Endodermal cell (in vitro differentiated cells): Measurements from ENCODE around the gene GOLGA6L2. TPM values are rescaled to one million over a fixed set of nuclear protein-coding genes. Genes with fewer than 3 reads are reported as not detected.

ENCODE experiments used
- DNase-seq: peaks from one replicate; pipeline ENCODE4 v3.0.0-alpha.2; 2017
- H3K27ac ChIP-seq: 2 replicates; pipeline ENCODE4 v1.5.1; 2013; ENCODE audit warnings: mild to moderate bottlenecking, low read depth, low read length, moderate library complexity
- H3K27me3 ChIP-seq: 2 replicates; pipeline ENCODE4 v1.6.1; 2013; ENCODE audit warnings: mild to moderate bottlenecking, low read length, moderate library complexity; ENCODE audit not compliant: insufficient read depth, control insufficient read depth, poor library complexity, severe bottlenecking
- H3K36me3 ChIP-seq: 2 replicates; pipeline ENCODE4 v1.7.0; 2013; ENCODE audit warnings: mild to moderate bottlenecking, low read length, moderate library complexity; ENCODE audit not compliant: control insufficient read depth, insufficient read depth
- H3K4me1 ChIP-seq: one replicate; pipeline ENCODE4 v1.7.0; 2013; ENCODE audit warnings: low read length; ENCODE audit not compliant: control insufficient read depth, insufficient read depth
- H3K4me3 ChIP-seq: 2 replicates; pipeline ENCODE4 v1.5.1; 2013; ENCODE audit warnings: mild to moderate bottlenecking, low read length, moderate library complexity
- H3K9ac ChIP-seq: 2 replicates; pipeline ENCODE4 v1.6.1; 2013; ENCODE audit warnings: mild to moderate bottlenecking, low read length, moderate library complexity; ENCODE audit not compliant: poor library complexity, severe bottlenecking; ENCODE audit errors: extremely low read depth
- H3K9me3 ChIP-seq: 2 replicates; pipeline ENCODE4 v1.6.1; 2013; ENCODE audit warnings: mild to moderate bottlenecking, low read length, moderate library complexity; ENCODE audit not compliant: control insufficient read depth
- H3K27ac Mint-ChIP-seq: 2 replicates; pipeline ENCODE4 v1.8.0; 2020; ENCODE audit warnings: mixed read lengths
- H3K27me3 Mint-ChIP-seq: 2 replicates; pipeline ENCODE4 v1.8.0; 2021; ENCODE audit warnings: mild to moderate bottlenecking, mixed read lengths; ENCODE audit not compliant: insufficient read depth
- H3K36me3 Mint-ChIP-seq: 2 replicates; pipeline ENCODE4 v1.8.0; 2020; ENCODE audit warnings: low read depth, mixed read lengths
- H3K4me1 Mint-ChIP-seq: 2 replicates; pipeline ENCODE4 v1.8.0; 2020; ENCODE audit warnings: mixed read lengths
- H3K4me3 Mint-ChIP-seq: 2 replicates; pipeline ENCODE4 v1.8.0; 2020; ENCODE audit warnings: mild to moderate bottlenecking, moderate library complexity, mixed read lengths
- H3K9me3 Mint-ChIP-seq: 2 replicates; pipeline ENCODE4 v1.8.0; 2020; ENCODE audit warnings: mild to moderate bottlenecking, mixed read lengths
- CTCF ChIP-seq: fragments of 200-600 bp; sonication (generic); conservative IDR thresholded peaks from 2 replicates; pipeline ENCODE4 v1.5.0; 2021; ENCODE audit warnings: antibody characterized with exemption, mild to moderate bottlenecking
- WGBS, 2 experiments: methylation state at CpG; one replicate each; pipeline versions ENCODE4 v1.1.5 to v1.1.7; 2013; ENCODE audit warnings: missing lambda C conversion rate in 2 of 2, mixed read lengths in 1 of 2; ENCODE audit not compliant: insufficient coverage in 1 of 2, insufficient read length in 1 of 2; 5-methylcytosine and 5-hydroxymethylcytosine counted together
- total RNA-seq, 2 donors: library from RNA; stranded (reverse); fragmentation: NEBNext Ultra II Directional in 1 of 2; extraction: Animal tissue kit (Norgen Biotek cat#: 25700) in 1 of 2; gene quantifications; 2 replicates in 1 of 2; 3 replicates in 1 of 2; pipeline ENCODE4 v1.2.1, GENCODE V29; 2021

GOLGA6L2 gene
- total RNA-seq, 2 donors from 2014 or later = not detected

GRCh38 chr15:23438816-23439466, 8.1 kb downstream of the GOLGA6L2 start:
- no peak for DNase-seq
- peaks cover 5% of the 10 kb centered on the region for H3K4me1 Mint-ChIP-seq

DNA sequence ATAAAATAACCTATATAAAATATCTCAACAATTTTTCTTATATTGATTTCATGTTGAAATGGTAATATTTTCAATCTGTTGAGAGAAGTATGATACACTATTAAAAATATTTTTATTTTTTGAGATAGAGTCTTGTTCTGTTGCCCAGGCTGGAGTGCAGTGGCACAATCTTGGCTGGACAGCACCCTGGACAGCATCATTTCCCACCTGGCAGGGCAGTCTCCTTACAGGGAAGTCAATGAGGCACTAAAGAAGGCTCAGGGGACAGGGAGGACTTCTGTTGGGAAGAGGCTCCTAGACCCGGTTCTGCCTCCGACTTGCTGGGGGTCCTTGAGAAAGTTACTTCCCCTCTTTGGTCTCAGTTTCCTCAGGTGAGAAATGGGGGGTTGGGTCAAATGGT, 9.4 kb downstream of the GOLGA6L2 start:
- no peak for TF ChIP-seq CTCF
- Histone ChIP-seq H3K27me3 (peaks cover 11% of the 10 kb centered on the region), H3K4me1 (no peaks in the 10 kb centered on the region), H3K9ac (no peak overlapping the region), H3K36me3 (no peaks in the 10 kb centered on the region), H3K27ac (no peak overlapping the region), H3K9me3 (no peaks in the 10 kb centered on the region), H3K4me3 (no peak overlapping the region)
- Mint-ChIP-seq H3K36me3 (no peaks in the 10 kb centered on the region), H3K27ac (no peak overlapping the region), H3K9me3 (peaks cover 31% of the 10 kb centered on the region), H3K27me3 (peaks cover 3% of the 10 kb centered on the region), H3K4me3 (no peak overlapping the region), H3K4me1 (peaks cover 4% of the 10 kb centered on the region)
- DNase-seq = no peak
- WGBS, 2 experiments = 90% methylated on average over 2 of the region's 2 CpGs; no CpG with 5 or more reads in 1 of the 2 experiments

More at GRCh38 chr15:23438816-23439466, 8.1 kb downstream of the GOLGA6L2 start:
- peaks cover 3% of the 10 kb centered on the region for H3K27me3 Mint-ChIP-seq
- Histone ChIP-seq H3K4me1 (no peaks in the 10 kb centered on the region), H3K4me3 (no peak overlapping the region), H3K36me3 (no peaks in the 10 kb centered on the region), H3K27ac (no peak overlapping the region), H3K9ac (no peak overlapping the region), H3K27me3 (peaks cover 11% of the 10 kb centered on the region), H3K9me3 (no peaks in the 10 kb centered on the region)
- H3K4me3 Mint-ChIP-seq = no peak overlapping the region
- H3K27ac Mint-ChIP-seq = no peak overlapping the region
- no peaks in the 10 kb centered on the region for H3K36me3 Mint-ChIP-seq
- H3K9me3 Mint-ChIP-seq = peaks cover 40% of the 10 kb centered on the region
- no peak for TF ChIP-seq CTCF
- 70 to 78% methylated on average over 4 to 9 of the region's 9 CpGs for WGBS, 2 experiments

GRCh38 chr15:23437146-23437545, 9.9 kb downstream of the GOLGA6L2 start:
- Mint-ChIP-seq H3K27ac (no peak overlapping the region), H3K4me1 (no peaks in the 10 kb centered on the region), H3K4me3 (no peak overlapping the region), H3K27me3 (peaks cover 3% of the 10 kb centered on the region), H3K9me3 (peaks cover 26% of the 10 kb centered on the region), H3K36me3 (no peaks in the 10 kb centered on the region)
- no peak for TF ChIP-seq CTCF
- H3K4me3 ChIP-seq = no peak overlapping the region
- 72 to 79% methylated on average over 5 to 9 of the region's 9 CpGs for WGBS, 2 experiments
- DNase-seq = no peak
- no peak overlapping the region for H3K27ac ChIP-seq
- H3K27me3 ChIP-seq = peaks cover 11% of the 10 kb centered on the region
- H3K9me3 ChIP-seq = no peaks in the 10 kb centered on the region
- H3K36me3 ChIP-seq = no peaks in the 10 kb centered on the region
- H3K9ac ChIP-seq = no peak overlapping the region
- H3K4me1 ChIP-seq = no peaks in the 10 kb centered on the region
